Prostate gland (tissue), 2 donors: Measurements from ENCODE around the gene ZNF543. TPM values are rescaled to one million over a fixed set of nuclear protein-coding genes. Genes with fewer than 3 reads are reported as not detected.

ENCODE experiments used
- DNase-seq: peaks from one replicate; pipeline ENCODE4 v3.0.0-alpha.2; 2019; ENCODE audit warnings: low spot score
- H3K27ac ChIP-seq, 2 donors: fragments of 200-600 bp; sonication (generic); 2 replicates each; pipeline ENCODE4 v1.5.1; 2017 to 2019
- H3K27me3 ChIP-seq: fragments of 200-600 bp; sonication (generic); replicated peaks from 2 replicates; pipeline ENCODE4 v1.5.1; 2019; ENCODE audit not compliant: insufficient read depth
- H3K36me3 ChIP-seq, 2 donors: fragments of 200-600 bp; sonication (generic); 1 replicate in 1 of 2; 2 replicates in 1 of 2; pipeline versions ENCODE4 v1.5.1 to v1.8.1; 2017 to 2019
- H3K4me1 ChIP-seq: fragments of 200-600 bp; sonication (generic); replicated peaks from 2 replicates; pipeline ENCODE4 v1.5.1; 2019
- H3K4me3 ChIP-seq, 2 donors: fragments of 200-600 bp; sonication (generic); 2 replicates each; pipeline ENCODE4 v1.5.1; 2017 to 2019
- H3K9me3 ChIP-seq: fragments of 200-600 bp; sonication (generic); 2 replicates; pipeline ENCODE4 v1.5.1; 2017
- POLR2A ChIP-seq: fragments of 450-650 bp; IDR thresholded peaks from one replicate; pipeline ENCODE4 v1.6.1; 2016; ENCODE audit warnings: antibody characterized with exemption, mild to moderate bottlenecking
- POLR2AphosphoS5 ChIP-seq: sonication (generic); formaldehyde crosslinking; IDR thresholded peaks from one replicate; pipeline ENCODE4 v1.6.1; 2017; ENCODE audit warnings: antibody characterized with exemption
- WGBS: methylation state at CpG from one replicate; pipeline ENCODE4 v1.1.5; 2018; 5-methylcytosine and 5-hydroxymethylcytosine counted together
- intact Hi-C: fragments of 100-400 bp; cut with DNase I; formaldehyde crosslinking; loops from one replicate; pipeline ENCODE4 v1.14.2; 2022
- total RNA-seq, 2 donors: library from RNA; depleted of rRNA; stranded (reverse); fragments of >200 nt; gene quantifications; one replicate each; pipeline ENCODE4 v1.1.0, GENCODE V29; 2016
- TF ChIP-seq, protein P1 (sequence below), 4 experiments: fragments of 200-600 bp in 2 of 4; fragments of 450-650 bp in 2 of 4; sonication (generic) in 2 of 4; IDR thresholded peaks; 1 replicate in 3 of 4; 2 replicates in 1 of 4; pipeline ENCODE4 v1.5.1; 2016 to 2019; ENCODE audit warnings: antibody characterized with exemption in 4 of 4, mild to moderate bottlenecking in 2 of 4, moderate library complexity in 2 of 4

ZNF543 gene
- total RNA-seq, 2 donors from 2014 or later = 10.8 to 15.3 TPM

DNA sequence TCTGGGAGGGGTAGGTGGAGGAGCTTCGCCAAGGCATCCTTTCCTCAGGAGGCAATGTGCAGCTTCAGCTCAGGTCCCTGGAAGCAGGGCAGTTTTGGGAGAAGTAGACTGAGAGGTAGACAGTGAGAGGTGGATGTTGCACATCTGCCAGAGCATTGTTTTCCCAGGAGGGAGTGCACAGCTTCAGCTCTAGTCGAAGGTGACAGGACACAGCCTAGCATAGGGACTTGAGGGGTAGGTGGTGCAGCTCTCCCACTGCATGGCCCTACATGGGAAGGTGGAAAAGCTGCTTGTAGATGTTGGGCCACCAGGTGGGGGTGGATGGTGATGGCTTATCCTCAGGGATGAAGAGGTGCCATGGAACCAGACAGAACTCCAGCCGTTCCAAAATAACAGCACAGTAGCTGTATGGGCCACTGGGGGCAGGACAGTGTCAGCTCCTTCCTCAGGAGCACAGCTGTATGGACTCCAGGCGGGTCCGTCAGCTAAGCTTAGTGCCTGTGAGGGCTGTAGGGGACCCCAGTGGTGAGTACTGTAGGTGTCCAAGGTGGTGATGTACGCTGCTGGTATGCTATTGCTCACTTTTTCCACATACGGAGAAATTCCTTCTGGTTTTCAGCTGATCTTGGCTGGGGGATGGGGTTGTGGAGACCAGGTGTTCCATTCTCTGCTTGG lies 17.4 kb upstream of the ZNF543 start:
- no peak for DNase-seq
- H3K9me3 ChIP-seq = no peaks in the 10 kb centered on the region
- no peak for TF ChIP-seq POLR2AphosphoS5
- no peak for TF ChIP-seq POLR2A
- TF ChIP-seq, protein P1, sequence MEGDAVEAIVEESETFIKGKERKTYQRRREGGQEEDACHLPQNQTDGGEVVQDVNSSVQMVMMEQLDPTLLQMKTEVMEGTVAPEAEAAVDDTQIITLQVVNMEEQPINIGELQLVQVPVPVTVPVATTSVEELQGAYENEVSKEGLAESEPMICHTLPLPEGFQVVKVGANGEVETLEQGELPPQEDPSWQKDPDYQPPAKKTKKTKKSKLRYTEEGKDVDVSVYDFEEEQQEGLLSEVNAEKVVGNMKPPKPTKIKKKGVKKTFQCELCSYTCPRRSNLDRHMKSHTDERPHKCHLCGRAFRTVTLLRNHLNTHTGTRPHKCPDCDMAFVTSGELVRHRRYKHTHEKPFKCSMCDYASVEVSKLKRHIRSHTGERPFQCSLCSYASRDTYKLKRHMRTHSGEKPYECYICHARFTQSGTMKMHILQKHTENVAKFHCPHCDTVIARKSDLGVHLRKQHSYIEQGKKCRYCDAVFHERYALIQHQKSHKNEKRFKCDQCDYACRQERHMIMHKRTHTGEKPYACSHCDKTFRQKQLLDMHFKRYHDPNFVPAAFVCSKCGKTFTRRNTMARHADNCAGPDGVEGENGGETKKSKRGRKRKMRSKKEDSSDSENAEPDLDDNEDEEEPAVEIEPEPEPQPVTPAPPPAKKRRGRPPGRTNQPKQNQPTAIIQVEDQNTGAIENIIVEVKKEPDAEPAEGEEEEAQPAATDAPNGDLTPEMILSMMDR (IDR thresholded peaks at IDR 0.05) = no peak
- H3K4me1 ChIP-seq = no peaks in the 10 kb centered on the region
- intact Hi-C loops = no loop called here
- H3K27ac ChIP-seq = no peak overlapping the region
- H3K36me3 ChIP-seq = no peaks in the 10 kb centered on the region
- no peaks in the 10 kb centered on the region for H3K27me3 ChIP-seq
- WGBS = 96% methylated on average over 7 of the region's 7 CpGs
- H3K4me3 ChIP-seq = no peak overlapping the region

DNA sequence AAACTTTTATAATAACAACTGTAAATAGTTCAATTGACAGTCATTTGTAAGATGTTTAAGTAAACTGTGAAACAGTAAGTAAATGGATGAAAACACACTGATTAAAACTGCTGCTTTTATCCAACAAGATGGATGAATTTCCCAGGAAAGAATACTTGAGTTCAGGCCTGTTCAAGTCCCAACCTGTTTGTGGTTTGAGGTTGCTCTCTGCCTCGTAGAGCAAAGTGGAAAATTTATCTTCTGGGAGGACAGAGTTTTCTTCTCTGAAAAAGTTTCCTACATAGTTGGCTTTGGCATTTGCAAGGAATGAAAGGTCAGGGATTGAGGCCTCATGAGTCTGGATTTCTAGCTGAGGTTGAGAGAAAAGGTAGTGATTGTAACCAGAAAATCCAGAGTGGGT lies 15.2 kb upstream of the ZNF543 start:
- no peak for TF ChIP-seq POLR2A
- TF ChIP-seq, protein P1 (IDR thresholded peaks at IDR 0.05) = no peak
- no peak for TF ChIP-seq POLR2AphosphoS5
- intact Hi-C loops = no loop called here
- no peaks in the 10 kb centered on the region for H3K4me1 ChIP-seq
- no peaks in the 10 kb centered on the region for H3K9me3 ChIP-seq
- H3K27ac ChIP-seq = no peak overlapping the region
- no peaks in the 10 kb centered on the region for H3K36me3 ChIP-seq
- H3K27me3 ChIP-seq = no peaks in the 10 kb centered on the region
- WGBS = 26% methylated on average over 1 of the region's 1 CpG
- H3K4me3 ChIP-seq = no peak overlapping the region
- no peak for DNase-seq

DNA sequence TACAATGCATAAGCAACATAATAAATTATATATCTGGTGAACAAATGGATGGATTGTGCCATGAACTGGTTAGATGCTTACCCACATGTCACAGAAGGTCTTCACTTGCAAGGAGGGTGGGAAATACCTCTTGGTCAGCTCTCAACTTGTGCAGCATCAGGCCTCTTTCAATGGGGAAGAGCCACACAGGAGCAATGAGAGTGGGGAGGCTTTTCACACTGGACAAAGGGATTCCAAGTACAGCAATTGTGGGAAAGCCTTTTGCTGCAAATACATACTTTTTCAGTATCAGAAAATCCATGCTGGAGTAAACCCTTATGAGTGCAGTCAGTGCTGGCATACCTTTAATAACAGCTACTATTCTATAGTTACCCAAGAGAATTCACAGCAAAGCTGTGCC lies 11.8 kb upstream of the ZNF543 start:
- no peak for TF ChIP-seq POLR2A
- no peak for TF ChIP-seq POLR2AphosphoS5
- TF ChIP-seq, protein P1 (IDR thresholded peaks at IDR 0.05) = no peak
- Histone ChIP-seq H3K4me3 (no peak overlapping the region), H3K4me1 (no peaks in the 10 kb centered on the region), H3K27ac (no peak overlapping the region), H3K9me3 (no peaks in the 10 kb centered on the region), H3K27me3 (no peaks in the 10 kb centered on the region), H3K36me3 (no peaks in the 10 kb centered on the region)
- intact Hi-C loops = no loop called here
- no peak for DNase-seq

DNA sequence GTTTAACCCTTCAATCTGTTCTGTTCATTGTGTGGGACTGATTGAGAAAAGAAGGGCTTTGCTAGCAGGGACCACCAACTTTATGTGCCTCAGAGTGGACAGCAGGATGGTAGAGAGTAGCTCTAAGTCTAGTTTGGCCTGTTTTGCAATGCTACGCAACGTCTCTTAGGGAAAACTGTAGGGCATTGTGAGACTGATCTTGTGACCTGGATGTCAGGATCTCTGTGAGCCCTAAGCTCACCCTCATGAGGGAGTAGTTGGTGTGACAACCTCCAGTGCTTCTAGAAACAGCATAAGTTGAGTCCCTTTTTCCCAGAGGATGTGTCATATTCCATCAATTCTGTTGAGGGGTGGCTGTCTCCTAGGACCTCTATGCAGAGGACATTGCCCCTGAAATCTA lies 9.5 kb upstream of the ZNF543 start:
- H3K27ac ChIP-seq = no peak overlapping the region
- H3K36me3 ChIP-seq = no peaks in the 10 kb centered on the region
- intact Hi-C loops = no loop called here
- H3K27me3 ChIP-seq = no peaks in the 10 kb centered on the region
- no peaks in the 10 kb centered on the region for H3K9me3 ChIP-seq
- H3K4me1 ChIP-seq = no peaks in the 10 kb centered on the region
- H3K4me3 ChIP-seq = no peak overlapping the region
- no peak for TF ChIP-seq POLR2A
- TF ChIP-seq POLR2AphosphoS5 = no peak
- WGBS = 76% methylated on average over 2 of the region's 2 CpGs
- no peak for DNase-seq

- 75% methylated on average over 4 of the region's 4 CpGs for WGBS
- H3K4me3 ChIP-seq = no peak overlapping the region
- H3K27me3 ChIP-seq = no peaks in the 10 kb centered on the region
- intact Hi-C loops = no loop called here
- no peak for TF ChIP-seq POLR2AphosphoS5
- TF ChIP-seq, protein P1 (IDR thresholded peaks at IDR 0.05) = no peak
- no peak overlapping the region for H3K27ac ChIP-seq
- H3K36me3 ChIP-seq = no peaks in the 10 kb centered on the region
- no peaks in the 10 kb centered on the region for H3K9me3 ChIP-seq
- H3K4me1 ChIP-seq = no peaks in the 10 kb centered on the region
- no peak for DNase-seq
Observed at GRCh38 chr19:57314146-57314545, 6.1 kb upstream of the ZNF543 start.
